HG02938 (cell line): Measurements from ENCODE around the gene MILR1.
"Not testable (repeated sequence)": the region's sequence is repeated elsewhere in the genome, so short reads cannot be mapped to it uniquely, and the experiment has no call there.

Source experiments
- ATAC-seq: cut with Tn5 transposase; IDR thresholded peaks from one replicate; pipeline ENCODE4 v1.9.1; 2021; ENCODE audit warnings: mild to moderate bottlenecking, moderate library complexity; ENCODE audit not compliant: unreplicated experiment

The MILR1 gene, protein sequence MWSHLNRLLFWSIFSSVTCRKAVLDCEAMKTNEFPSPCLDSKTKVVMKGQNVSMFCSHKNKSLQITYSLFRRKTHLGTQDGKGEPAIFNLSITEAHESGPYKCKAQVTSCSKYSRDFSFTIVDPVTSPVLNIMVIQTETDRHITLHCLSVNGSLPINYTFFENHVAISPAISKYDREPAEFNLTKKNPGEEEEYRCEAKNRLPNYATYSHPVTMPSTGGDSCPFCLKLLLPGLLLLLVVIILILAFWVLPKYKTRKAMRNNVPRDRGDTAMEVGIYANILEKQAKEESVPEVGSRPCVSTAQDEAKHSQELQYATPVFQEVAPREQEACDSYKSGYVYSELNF

DNA sequence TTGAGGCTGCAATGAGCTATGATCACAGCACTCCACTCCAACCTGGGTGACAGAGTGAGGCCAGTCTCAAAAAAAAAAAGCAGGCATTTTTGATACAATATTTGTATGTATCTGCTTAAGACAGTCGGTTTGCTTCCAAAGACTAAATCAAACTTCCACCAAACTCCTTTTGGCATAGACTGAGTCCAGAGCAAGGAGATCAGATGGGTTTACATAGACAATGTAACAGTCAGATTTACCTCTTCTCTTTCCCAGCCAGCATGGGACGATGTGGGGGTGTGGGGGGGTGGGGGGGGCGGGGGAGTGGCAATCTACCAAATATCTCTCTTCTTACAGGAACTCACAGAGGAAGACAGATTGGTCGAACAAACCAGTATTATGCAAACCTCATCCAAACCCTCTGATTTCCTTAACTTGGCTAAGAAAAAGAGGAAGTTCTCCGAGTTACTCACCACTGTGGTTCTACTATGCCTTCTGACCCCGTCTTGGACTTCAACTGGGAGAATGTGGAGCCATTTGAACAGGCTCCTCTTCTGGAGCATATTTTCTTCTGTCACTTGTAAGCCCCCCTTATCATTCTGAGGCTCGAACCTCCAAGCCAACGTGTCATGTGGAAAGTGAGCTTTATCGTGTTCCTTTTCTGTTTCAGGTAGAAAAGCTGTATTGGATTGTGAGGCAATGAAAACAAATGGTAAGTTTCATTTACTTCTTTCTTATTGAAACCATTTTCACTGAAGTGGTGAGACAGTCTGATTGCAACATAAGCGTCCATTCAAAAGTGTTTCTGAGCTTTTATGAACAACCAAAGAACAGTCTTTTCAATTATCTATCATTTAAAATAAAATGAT, at the start of gene MILR1:
Gene MILR1 (plus strand): TSS at position 451 of the 848 bp plus-strand sequence. CDS start 54 bp downstream, at position 505.
- no peak for ATAC-seq

DNA sequence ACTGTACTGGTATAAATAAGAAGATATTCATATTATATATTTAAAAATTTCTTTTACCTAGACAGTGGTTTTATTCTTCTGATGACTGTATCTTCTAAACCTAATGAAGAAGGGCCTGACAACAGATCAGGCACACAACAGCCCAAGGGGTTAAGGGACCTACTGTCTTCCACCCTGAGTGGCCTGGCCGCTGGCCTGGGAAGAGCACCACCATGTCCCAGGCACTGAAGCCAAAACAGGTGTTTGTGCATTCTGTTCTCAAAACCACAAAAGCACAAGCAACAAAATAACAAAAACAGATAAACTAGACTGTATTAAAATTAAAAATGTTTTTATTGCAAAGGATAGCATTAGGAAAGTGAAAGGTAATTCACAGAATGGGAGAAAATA, 49.2 kb upstream of the MILR1 start:
- ATAC-seq, result no peak

DNA sequence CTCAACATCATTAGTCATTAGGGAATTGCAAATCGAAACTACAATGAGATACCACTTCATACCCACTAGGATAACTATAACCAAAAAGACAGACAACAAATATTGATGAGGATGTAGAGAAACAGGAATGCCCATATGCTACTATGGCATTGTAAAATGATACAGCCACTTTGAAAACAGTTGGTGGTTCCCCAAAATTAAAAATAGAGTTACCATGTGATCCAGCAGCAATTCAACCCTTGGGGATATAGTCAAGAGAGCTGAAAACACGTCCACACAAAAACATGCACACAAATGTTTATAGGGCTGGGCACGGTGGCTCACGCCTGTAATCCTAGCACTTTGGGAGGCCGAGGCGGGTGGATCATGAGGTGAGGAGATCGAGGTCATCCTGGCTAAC, 48.3 kb upstream of the MILR1 start:
- no peak for ATAC-seq

DNA sequence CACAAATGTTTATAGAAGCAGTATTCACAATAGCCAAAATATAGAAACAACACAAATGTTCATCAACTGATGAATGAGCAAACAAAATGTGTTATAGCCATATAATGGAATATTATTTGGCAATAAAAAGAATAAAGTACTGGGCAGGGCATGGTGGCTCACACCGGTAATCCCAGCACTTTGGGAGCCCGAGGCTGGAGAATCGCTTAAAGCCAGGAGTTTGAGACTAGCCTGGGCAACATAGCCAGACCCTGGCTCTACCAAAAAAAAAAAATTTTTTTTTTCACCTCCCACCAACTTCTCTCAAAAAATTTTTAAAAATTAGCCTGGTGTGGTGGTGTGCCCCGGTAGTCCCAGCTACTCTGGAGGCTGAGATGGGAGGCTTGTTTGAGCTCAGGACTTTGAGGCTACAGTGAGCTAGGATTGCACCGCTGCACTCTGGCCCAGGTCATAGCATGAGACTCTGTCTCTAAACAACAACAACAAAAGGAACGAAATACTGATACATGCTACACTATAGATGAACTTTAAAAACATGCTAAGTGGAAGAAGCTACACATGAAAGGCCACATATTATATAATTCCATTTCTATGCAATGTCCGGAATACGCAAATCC, 47.6 kb upstream of the MILR1 start:
- ATAC-seq, result no peak

DNA sequence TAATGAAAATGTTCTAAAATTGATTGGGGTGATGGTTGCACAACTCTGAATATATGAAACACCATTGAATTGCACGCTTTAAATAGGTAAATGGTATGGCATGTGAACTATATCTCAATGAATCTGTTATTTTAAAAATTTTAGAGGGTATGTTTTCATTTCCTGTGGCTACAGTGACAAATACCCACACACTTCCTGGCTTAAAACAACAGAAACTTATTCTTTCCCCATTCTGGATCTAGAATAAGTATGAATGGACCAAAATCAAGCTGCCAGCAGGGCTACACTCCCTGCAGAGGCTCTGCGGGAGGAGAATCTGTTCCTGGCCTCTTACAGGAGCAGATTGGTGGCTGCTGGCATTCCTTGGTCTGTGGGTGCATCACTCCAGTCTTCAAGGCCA, 47.0 kb upstream of the MILR1 start:
- no peak for ATAC-seq

DNA sequence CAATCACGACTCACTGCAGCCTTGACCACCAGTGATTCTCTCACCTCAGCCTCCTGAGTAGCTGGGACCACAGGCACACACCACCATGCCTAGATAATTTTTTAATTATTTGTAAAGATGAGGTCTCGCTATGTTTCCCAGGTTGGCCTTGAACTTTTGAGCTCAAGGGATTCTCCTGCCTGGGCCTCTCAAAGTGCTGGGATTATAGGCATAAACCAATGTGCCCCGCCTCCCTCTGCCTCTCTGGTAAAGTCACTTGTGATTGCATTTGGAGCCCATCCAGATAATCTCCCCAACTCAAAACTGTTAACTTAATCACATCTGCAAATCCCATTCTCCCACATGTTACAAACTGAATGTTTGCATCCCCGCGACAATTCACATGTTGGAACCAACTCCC, 46.4 kb upstream of the MILR1 start:
- no peak for ATAC-seq

DNA sequence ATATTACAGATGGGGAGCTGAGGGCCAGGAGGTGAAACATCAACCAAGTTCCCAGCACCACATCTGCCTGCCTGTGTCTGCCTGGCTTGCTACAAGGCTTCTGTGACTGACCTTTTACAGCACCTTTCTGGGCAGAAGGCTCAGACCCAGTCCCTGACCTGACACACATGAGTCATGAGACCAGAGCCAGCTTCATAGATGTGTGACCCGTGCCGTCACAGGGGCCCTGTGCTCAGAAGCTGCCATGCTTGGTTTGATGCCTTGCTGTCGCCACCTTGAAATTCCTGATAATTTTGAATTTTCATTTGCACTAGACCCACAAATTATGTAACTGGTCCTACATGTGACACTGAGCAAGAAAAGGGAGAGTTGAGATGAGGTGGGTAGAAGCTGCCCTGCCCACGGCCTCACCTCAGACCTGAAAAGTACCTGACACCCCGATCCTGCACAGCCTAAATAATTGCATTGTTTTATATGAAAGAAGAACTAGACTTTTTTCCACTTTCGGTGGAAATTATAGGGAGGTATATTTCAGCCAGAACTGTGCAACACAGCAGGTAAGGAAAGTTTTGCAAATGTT, 44.9 kb upstream of the MILR1 start:
- no peak for ATAC-seq

DNA sequence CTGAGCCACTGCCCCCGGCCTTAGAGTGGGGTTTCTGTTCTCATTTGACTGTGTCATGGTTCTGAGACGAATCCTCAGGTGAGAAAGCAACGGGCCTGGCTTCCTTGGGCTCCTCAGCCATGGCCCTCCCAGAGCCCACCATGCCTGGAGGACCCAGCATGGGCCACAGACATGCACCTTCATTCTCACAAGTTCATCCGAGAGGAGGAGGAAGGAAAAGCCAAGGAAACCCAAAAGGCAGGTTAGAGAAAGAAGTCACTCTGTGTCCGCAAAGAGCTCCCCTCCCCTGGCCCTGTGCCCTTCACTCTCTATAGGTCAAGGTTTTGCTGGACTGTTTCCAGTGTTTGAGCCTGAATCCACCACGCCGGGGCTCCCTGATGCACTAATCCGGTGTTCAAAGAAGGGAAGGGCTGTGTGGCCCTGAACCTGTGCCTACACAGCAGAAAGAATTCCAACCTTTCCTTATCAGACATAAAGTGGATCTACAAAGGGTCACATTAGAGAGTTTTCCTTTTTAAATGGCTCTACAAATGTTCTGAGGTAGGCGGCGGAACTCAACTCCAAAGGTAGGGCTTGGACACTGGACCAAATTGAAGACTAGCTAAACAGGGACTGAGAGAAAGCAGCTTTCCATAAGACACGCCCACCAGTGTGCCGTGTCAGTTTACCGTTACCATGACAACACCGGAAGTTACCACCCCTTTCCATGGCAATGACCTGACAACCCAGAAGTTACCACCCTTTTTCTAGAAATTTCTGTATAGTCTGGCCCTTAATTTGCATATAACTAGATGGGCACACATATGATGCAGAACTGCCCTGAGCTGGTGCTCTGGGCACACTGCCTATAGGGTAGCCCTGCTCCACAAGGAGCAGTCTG, 42.4 kb upstream of the MILR1 start:
- no peak for ATAC-seq

DNA sequence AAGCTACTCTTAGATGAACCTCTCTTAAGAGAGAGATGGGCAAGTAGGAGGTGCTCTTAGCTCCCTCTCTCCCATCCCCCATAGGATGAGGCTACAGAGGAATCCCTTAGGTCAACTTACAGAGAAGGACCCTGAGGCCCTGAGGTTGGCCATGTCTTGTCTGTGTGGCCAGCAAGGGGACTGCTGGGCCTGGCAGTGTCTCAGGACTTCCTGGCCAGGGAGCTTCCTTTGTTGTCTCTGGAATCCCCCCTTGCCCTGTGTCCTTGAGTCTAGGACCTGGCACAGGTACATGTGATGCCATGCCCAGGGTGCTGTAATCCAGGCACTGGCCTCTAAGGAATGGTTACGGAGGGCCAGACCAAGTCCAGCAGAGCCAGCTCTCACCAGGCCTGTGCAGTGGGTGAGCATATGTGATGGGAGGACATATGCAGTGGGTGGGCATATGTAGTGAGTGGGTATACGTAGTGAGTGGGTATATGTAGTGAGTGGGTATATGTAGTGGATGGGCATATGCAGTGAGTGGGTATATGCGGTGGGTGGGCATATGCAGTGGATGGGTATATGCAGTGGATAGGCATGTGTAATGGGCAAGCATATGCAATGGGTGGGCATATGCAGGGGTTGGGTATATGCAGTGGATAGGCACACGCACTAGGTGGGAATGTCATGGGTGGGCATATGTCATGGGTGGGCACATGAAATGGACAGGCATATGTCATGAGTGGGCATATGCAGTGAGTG, 38.0 kb upstream of the MILR1 start:
- ATAC-seq, result no peak

DNA sequence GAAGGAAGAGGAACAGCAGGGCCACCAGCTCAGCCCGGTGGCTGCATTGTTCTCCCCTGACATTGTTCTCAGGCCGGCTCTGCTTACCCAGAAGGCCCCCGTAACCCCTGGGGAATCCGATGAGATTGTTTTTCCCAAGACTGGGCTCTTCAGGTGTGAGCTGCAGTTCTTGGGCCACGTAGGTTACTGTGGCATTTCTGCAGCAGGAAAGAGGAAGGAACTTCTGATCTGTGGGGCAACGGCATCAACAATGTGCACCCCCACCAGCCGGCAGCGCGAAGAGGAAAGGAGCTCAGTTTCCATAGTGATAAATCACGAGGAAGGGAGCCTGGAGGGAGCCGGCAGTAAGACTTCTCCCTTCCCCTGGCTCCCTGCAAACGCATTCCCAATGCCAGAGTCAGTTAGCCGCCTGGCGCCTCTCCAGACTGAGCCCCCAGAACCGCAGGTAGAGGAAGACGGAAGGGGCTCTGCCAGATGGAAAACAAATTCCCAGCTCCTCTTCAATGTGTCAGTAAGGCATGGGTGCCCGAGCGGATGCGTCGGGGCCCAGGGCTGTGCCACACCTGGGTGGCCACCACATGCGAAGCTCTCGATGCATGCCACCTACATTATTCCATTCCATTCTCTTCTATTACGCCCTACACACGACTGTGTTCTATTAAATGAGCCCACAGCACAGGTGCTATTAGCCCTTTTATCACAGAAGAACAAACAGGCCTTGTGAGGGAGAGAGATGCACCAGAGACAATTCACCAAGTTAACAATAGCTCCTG, 36.7 kb upstream of the MILR1 start:
- no peak for ATAC-seq

DNA sequence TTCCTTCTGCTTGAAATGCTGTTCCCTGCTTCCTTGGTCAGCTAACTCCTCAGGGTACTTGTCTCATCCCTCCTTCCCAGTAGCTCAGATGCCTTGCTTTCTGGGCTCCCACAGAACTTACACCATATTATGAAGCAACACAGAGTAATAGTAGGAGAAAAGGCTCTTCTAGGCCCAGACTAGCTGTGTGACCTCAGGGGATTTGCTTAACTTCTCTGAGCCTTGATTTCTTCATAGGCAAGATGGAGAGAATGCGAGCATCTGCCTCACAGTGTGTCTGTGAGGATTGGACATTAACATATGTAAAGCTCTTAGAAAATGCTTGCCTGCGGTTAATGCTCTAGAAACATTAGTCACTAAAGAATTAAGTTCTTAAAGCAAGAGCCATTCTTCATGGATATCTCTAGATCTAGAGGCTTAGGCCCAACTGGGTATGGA, 36.0 kb upstream of the MILR1 start:
- no peak for ATAC-seq

DNA sequence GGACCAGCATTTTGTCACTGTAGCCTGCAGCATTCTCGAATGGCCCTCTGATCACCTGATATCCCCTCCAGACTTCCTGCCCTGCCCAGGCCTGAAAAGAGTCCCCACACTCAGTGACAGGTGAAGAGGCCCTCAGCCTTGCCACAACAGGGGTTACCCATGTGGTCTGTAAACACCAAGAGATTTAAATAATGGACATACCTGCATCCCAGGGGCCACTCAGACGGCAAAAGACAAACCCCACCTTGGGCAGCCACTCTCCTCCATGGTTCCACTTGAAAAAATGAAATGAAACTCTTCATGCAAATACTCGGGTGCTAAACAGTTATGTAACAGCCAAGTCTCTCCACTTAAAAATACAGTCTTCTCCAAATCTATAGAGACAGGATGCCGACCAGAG, 35.4 kb upstream of the MILR1 start:
- peak; percentile 73 for ATAC-seq

DNA sequence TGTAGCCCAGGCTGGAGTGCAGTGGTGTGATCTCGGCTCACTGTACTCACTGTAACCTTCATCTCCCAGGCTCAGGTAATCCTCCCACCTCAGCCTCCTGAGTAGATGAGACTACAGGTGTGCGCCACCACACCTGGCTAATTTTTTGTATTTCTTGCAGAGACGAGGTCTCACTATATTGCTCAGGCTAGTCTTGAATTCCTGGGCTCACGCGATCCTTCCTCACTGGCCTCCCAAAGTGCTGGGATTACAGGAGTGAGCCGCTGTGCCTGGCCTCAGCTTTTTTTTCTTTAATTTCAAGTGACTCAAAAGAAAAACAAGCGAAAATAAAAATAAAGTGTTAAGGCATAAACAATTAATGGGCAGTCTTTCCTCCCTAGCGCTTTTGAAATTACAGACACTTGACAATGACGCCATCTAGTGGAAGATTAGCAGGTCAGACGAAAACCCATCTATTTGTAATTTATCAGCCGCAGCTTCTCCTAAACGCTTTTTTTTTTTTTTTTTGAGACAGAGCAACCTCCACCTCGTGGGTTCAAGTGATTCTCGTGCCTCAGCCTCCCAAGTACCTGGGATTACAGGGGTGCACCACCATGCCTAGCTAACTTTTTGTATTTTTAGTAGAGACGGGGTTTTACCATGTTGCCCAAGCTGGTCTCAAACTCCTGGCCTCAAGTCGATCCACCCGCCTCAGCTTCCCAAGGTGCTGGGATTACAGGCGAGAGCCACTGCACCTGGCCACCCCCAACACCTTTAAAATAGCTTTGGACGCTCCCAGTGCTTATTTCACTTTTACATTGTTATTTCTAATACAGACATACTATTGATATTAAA, 30.2 kb upstream of the MILR1 start:
- ATAC-seq, result no peak

DNA sequence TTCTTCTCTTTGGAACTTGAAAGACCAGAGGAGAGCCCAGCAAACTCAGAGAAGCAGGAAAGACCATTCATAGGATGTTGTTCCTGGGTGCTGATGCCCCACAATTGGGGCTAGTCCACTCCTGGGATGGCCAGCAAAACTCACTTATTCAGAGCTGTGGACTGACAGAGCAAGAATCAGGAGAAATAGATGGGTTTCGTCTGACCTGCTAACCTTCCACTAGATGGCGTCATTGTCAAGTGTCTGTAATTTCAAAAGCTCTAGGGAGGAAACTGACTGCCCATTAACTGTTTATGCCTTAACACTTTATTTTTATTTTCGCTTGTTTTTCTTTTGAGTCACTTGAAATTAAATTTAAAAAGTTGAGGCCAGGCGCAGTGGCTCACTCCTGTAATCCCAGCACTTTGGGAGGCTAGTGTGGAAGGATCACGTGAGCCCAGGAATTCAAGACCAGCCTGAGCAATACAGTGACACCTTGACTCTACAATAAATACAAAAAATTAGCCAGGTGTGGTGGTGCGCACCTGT, 28.7 kb upstream of the MILR1 start:
- no peak for ATAC-seq

DNA sequence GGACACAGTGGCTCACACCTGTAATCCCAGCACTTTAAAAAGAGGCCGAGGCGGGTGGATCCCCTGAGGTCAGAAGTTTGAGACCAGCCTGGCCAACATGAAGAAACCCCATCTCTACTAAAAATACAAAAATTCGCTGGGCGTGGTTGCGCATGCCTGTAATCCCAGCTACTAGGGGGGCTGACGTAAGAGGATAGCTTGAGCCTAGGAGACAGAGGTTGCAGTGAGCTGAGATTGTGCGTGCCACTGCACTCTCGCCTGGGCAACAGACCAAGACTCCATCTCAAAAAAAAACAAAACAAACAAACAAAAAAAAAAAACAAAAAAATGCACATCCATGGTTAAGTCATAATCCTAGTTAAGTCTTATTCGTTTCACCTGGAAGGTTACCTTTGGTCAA, 26.8 kb upstream of the MILR1 start:
- not testable (repeated sequence) for ATAC-seq

DNA sequence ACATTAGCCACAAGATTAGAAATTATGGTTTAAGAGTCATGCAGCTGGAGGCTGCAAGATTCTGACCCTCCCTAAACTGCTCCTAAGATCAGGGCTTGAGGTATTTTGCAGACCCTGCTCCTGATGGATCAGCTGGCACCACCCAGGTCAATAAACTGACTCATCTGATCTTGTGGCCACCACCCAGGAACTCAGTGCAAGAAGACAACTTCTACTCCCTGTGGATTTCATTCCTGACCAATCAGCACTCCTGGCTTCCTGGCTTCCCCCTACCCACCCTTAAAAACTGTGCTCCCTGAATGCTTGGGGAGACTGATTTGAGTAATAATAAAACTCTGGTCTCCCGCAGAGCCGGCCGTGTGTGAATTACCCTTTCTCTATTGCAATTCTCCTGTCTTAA, 25.0 kb upstream of the MILR1 start:
- no peak for ATAC-seq

DNA sequence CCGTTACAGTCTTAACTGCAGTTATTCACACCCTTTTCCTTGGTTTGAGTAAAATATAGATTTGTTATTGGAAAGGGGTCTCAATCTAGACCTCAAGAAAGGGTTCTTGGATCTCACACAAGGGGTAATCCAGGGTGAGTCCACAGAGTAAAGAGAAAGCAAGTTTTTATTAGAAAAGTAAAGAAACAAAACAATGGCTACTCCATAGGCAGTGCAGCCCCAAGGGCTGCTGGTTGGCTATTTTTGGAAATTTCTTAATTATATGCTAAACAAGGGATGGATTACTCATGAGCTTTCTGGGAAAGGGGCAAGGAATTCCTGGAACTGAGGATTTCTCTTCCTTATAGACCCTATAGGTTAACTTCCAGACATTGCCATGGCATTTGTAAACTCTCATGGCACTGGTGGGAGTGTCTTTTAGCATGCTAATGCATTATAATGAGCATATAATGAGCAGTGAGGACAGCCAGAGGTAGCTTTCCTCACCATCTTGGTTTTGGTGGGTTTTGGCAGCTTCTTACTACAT, 24.5 kb upstream of the MILR1 start:
- ATAC-seq, result no peak

DNA sequence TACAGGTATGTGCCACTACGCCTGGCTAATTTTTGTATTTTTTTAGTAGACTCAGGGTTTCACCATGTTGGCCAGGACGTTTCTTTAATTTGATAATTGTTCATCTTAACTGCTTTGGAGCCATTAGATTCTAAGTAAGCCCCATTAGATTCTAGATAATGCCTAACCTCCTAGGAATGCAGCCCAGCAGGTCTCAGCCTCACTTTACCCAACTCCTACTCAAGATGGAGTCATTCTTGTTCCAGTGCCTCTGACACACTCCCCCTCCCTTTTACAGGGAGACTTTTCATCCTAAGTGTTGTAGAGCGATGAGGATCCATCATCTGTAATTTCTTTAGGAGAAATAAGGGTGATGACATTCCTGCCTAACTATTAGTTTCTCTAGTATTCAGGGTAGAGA, 23.7 kb upstream of the MILR1 start:
- ATAC-seq, result no peak
